ENCODE results near the gene SLC66A1.

DNA sequence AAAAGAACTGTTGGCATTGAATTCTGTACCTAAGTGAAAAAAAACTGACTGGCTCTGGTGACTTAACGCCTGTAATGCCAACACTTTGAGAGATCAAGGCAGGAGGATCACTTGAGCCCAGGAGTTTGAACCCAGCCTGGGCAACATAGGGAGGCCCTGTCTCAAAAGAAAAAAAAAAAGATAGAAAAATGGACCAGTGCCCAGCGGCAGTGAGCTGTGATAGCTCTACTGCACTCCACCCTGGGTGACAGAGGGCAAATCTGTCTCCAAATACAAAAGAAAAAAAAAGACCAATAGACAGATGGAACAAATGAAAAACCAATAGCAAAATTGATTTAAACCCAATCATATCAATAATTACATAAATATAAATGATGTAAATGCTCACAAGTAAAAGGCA, 22.9 kb upstream of the SLC66A1 start:
- TF ChIP-seq, protein P1, sequence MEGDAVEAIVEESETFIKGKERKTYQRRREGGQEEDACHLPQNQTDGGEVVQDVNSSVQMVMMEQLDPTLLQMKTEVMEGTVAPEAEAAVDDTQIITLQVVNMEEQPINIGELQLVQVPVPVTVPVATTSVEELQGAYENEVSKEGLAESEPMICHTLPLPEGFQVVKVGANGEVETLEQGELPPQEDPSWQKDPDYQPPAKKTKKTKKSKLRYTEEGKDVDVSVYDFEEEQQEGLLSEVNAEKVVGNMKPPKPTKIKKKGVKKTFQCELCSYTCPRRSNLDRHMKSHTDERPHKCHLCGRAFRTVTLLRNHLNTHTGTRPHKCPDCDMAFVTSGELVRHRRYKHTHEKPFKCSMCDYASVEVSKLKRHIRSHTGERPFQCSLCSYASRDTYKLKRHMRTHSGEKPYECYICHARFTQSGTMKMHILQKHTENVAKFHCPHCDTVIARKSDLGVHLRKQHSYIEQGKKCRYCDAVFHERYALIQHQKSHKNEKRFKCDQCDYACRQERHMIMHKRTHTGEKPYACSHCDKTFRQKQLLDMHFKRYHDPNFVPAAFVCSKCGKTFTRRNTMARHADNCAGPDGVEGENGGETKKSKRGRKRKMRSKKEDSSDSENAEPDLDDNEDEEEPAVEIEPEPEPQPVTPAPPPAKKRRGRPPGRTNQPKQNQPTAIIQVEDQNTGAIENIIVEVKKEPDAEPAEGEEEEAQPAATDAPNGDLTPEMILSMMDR (IDR thresholded peaks at IDR 0.05), result no peak
- TF ChIP-seq JUN (CRISPR knock-in tag; IDR thresholded peaks at IDR 0.05) (no peak), ZNF263 (CRISPR knock-in tag; IDR thresholded peaks at IDR 0.05; ENCODE audit: low read depth) (no peak), ZNF121 (CRISPR knock-in tag; IDR thresholded peaks at IDR 0.05) (no peak)
- TF ChIP-seq, protein P2, sequence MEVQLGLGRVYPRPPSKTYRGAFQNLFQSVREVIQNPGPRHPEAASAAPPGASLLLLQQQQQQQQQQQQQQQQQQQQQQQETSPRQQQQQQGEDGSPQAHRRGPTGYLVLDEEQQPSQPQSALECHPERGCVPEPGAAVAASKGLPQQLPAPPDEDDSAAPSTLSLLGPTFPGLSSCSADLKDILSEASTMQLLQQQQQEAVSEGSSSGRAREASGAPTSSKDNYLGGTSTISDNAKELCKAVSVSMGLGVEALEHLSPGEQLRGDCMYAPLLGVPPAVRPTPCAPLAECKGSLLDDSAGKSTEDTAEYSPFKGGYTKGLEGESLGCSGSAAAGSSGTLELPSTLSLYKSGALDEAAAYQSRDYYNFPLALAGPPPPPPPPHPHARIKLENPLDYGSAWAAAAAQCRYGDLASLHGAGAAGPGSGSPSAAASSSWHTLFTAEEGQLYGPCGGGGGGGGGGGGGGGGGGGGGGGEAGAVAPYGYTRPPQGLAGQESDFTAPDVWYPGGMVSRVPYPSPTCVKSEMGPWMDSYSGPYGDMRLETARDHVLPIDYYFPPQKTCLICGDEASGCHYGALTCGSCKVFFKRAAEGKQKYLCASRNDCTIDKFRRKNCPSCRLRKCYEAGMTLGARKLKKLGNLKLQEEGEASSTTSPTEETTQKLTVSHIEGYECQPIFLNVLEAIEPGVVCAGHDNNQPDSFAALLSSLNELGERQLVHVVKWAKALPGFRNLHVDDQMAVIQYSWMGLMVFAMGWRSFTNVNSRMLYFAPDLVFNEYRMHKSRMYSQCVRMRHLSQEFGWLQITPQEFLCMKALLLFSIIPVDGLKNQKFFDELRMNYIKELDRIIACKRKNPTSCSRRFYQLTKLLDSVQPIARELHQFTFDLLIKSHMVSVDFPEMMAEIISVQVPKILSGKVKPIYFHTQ (CRISPR knock-in tag; IDR thresholded peaks at IDR 0.05), result no peak
- TF ChIP-seq, protein P3, sequence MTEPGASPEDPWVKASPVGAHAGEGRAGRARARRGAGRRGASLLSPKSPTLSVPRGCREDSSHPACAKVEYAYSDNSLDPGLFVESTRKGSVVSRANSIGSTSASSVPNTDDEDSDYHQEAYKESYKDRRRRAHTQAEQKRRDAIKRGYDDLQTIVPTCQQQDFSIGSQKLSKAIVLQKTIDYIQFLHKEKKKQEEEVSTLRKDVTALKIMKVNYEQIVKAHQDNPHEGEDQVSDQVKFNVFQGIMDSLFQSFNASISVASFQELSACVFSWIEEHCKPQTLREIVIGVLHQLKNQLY (CRISPR knock-in tag; IDR thresholded peaks at IDR 0.05), result no peak
- TF ChIP-seq, protein P4, sequence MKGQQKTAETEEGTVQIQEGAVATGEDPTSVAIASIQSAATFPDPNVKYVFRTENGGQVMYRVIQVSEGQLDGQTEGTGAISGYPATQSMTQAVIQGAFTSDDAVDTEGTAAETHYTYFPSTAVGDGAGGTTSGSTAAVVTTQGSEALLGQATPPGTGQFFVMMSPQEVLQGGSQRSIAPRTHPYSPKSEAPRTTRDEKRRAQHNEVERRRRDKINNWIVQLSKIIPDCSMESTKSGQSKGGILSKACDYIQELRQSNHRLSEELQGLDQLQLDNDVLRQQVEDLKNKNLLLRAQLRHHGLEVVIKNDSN (CRISPR knock-in tag; IDR thresholded peaks at IDR 0.05), result no peak
- TF ChIP-seq, protein P5, sequence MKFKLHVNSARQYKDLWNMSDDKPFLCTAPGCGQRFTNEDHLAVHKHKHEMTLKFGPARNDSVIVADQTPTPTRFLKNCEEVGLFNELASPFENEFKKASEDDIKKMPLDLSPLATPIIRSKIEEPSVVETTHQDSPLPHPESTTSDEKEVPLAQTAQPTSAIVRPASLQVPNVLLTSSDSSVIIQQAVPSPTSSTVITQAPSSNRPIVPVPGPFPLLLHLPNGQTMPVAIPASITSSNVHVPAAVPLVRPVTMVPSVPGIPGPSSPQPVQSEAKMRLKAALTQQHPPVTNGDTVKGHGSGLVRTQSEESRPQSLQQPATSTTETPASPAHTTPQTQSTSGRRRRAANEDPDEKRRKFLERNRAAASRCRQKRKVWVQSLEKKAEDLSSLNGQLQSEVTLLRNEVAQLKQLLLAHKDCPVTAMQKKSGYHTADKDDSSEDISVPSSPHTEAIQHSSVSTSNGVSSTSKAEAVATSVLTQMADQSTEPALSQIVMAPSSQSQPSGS (CRISPR knock-in tag; IDR thresholded peaks at IDR 0.05; ENCODE audit: borderline replicate concordance, low read depth), result no peak

Data from WTC11 (cell line).